GM19099 (cell line): Measurements from ENCODE around the gene VSTM5.

ENCODE experiments used
- POLR2A ChIP-seq: IDR thresholded peaks from 3 replicates; pipeline ENCODE4 v1.6.1; 2011; ENCODE audit warnings: low read depth; ENCODE audit not compliant: insufficient read length; ENCODE audit errors: extremely low read depth

VSTM5 gene, protein sequence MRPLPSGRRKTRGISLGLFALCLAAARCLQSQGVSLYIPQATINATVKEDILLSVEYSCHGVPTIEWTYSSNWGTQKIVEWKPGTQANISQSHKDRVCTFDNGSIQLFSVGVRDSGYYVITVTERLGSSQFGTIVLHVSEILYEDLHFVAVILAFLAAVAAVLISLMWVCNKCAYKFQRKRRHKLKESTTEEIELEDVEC

DNA sequence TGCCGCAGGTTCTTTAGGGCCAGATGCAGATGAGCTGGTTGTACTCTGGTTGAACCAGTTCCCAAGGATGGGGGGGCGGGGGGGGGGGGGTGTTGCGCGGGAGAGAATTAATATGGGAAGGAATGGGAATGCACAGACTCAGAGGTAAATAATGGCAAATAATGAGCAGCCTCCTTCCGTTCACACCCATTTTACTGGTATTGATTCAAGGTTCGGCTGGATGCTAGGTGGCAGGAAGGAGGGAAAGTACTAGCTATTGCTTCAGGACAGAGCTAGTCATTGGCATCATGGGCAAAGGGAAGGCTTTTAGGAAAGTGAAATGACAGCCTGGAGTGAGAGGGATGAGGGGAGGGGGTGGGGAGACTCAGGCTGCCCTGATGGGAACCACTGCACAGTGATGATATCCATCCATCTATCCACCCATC, at the start of gene VSTM5:
Gene VSTM5, minus strand, starts transcription at position 25 of the 425 bp plus-strand sequence. CDS start 116 bp downstream, outside the sequence.
- no peak for TF ChIP-seq POLR2A

DNA sequence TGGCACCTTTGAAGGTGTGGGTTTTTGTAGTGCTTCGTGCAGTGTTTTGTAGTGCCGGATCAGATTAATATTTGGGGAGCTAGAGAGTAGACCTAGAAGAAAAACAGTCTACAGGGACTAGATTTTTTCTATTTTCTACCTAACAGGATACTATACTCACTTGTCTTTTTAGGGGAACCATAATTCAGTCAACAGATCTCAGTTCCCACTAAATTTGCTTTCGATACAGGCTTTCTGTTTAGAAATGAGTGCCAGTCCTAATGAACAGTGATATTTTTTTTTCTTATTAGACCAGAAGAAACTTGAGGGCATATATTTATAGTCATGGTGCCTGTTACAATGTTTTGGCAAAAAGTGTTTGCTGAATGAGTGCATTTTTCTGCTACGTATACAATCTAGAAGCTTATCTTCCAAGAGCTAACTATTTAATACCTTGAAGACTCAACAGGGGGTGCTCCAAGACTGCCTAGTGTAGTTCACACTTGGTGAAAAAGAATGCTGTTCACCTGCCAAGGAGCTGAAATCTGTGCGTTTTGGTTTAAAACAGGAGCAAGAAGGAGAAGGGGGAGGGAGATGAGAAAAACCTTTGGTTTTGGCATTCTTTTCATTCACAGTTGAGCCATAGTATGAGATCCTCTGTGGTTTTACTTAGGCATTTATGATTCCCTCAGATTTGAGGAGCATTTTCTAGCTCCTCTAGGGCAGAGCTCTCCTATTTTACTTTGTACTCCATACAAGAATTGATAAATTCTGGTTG, 44.9 kb upstream of the VSTM5 start:
- TF ChIP-seq POLR2A: no peak

DNA sequence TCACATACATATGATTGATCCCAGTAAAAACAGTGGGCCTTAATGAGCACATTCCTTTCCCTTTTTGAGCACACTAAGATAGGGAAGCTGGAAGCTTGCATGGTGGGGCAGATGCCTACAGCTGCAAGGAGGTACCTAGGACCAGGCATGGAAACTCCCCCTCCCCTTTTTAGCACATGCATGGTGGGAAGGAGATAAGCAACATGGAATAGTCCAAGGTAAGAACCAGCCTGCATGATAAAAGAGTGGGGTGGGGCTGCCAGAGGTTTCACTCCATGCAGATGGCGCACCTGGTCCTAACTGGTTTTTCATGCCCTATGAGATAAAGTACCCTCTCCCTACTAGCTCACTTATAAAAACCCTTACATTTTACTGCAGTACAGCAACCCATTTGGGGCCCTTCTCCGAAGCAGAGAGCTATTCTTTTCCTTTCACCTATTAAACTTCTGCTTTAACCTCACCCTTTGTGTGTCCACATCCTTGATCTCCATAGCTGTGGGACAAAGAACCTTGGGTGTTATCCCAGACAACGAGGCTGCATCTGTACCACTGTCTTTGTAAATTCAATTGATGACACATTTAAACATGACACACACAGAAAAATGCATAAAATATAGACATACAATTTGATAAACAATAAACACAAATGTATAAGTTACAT, 40.1 kb upstream of the VSTM5 start:
- TF ChIP-seq POLR2A: no peak

DNA sequence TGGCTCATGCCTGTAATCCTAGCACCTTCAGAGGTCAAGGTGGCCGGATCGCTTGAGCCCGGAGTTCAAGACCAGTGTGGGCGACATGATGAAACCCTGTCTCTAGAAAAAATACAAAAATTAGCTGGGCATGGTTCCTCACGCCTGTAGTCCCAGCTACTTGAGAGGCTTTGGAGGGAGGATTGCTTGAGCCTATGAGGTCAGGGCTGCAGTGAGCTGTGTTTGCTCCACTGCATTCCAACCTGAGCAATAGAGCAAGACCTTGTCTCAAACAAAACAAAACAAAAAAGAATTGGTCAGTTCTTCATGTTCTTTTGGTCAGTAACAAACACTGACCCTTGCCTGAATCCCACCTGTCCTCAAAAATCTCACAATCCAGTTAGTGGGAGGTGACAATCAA, 36.7 kb upstream of the VSTM5 start:
- no peak for TF ChIP-seq POLR2A

DNA sequence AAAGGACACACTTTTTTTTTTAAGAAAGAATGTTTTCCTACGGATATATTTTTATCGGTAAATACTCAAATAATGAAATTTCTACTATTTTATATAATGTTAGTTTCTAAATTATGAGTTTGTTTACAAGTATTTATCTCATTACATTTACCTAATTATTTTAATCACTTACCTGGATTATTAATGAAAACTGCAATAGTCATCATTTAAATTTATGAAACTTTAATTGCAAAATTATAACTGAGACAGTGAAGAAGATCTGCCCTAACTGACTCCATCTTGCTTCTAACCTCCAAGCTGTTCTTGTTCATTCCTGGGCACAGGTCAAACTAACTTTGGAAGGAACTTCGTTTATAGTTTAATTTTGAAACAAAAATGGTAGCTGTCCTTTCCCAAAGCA, 25.2 kb upstream of the VSTM5 start:
- no peak for TF ChIP-seq POLR2A

DNA sequence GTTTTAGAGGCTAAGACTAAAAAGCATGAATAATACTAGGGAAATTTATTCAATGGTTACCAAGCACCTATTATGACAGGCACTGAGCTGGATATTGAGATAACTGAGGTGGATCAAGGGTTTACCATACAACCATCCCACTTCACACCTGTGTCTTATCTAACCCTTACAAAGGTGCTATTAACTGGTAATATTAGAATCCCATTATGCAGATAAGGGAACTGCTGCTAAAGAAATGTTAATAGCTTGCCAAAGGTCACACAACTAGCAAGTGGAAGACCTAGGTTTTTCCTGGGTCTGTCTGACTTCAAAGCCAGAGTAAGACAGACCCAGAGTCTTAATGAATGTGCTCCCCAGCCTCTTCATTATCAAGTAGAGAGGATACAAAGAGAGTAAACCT, 21.1 kb upstream of the VSTM5 start:
- TF ChIP-seq POLR2A: no peak

DNA sequence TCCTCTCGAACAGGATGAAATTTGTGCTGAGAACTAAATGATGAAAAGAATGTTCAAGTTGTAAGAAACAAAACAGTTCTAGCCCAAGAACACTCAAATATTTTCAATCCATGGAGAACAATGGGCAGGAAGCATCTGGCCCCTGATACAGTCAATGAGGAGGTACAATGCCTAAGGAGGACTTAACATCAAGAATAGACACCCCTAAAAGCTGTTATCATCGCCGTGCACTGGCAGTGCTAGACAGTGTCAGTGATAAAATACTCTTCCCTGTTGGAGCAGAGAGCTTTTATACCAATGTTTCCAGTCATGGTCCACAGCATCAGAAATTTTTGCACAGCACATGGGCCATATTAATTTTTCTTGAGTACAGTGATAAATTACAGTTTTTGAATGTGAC, 20.2 kb upstream of the VSTM5 start:
- no peak for TF ChIP-seq POLR2A

DNA sequence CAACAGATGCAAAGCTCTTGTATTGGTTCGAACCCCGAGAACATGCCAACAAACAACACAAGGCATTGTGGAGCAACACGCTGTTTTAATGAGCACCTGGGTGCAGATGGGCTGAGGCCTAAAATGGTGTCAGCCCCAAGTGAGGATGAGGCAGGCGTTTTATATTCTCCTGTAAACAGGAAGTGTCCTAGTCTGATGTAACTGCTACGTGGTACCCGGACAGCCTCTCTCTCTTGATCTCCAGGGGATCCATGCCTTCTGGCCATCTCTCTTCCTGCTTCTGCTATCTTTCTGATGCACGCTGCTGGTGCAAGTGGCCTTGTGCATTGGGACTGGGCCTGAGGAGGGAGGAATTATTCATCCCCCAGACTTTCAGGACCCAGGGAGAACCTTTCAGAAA, 19.4 kb upstream of the VSTM5 start:
- TF ChIP-seq POLR2A: no peak

DNA sequence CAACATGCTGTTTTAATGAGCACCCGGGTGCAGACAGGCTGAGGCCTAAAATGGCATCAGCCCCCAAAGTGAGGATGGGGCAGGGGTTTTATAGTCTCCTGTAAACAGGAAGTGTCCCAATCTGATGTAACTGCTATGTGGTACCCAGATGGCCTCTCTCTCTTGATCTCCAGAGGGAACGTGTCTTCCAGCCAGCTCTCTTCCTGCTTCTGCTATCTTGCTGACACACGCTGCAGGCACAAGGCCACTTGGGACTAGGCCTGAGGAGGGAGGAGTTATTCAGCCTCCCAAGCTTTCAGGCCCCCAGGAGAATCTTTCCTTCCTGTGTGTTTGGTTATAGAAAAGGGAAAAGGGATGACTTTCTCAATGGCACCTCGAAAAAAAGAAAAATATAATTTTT, 11.4 kb upstream of the VSTM5 start:
- TF ChIP-seq POLR2A: no peak

DNA sequence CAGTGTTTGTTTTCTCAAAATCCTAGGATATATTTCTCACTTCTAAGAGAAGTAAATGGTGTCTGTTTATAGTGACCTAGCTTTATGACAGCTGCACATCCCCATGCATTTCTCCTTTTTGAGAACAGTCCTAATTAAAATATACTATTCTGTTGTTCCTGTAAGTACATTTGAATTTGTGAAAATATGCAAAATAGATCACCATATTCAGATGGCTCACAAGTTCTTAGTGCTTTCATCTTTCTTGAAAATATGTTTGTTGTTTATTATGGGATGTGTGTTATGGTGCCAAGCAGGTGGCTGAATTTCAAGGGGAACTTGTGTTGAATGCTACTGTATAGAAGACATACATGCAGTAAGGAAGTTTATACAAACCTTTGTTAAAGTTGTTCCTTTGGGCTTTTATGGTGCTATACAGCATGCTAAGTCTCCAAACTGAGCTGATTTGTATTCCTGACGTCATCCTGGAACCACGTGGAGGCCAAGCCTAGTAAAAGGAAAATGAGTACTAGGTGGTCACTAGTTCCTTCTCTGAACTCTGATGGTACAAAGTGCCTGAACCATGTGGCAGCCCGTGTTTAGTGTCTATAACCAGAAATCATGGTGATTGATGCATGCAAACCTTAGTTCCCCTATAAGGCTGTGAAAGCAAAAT, 7.8 kb upstream of the VSTM5 start:
- no peak for TF ChIP-seq POLR2A

DNA sequence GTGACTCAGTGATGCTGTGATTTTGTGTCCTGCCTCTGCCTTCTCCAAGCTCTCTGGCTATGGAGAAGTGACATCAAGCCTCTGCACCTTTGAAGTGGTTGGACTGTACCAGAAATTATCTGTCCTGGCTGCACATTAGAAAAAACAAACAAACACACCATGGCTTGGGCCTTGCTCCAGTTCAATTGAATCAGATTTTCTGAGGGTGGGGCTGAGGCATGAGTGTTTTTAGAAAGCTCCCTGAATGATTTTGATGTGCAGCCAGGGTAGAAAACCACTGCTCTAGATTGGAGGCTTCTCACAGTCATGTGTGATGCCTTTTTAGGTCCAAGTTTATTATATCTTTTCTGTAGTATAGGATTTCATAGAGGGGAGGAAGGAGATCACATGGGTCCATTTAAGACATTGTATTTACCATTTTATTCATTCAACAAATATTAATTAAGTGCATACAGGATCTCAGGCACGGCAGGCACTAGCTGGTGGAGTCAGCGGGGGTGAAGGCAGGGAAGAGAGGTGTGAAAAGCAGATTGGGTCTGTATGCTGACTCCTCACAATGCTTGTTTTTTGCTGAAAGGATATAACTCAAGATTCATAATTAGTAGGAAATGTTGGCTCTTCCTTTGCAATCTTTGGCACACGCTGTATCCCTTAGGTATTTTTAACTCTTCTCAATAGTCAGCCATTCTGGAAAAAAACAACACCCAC, 7.1 kb upstream of the VSTM5 start:
- no peak for TF ChIP-seq POLR2A

DNA sequence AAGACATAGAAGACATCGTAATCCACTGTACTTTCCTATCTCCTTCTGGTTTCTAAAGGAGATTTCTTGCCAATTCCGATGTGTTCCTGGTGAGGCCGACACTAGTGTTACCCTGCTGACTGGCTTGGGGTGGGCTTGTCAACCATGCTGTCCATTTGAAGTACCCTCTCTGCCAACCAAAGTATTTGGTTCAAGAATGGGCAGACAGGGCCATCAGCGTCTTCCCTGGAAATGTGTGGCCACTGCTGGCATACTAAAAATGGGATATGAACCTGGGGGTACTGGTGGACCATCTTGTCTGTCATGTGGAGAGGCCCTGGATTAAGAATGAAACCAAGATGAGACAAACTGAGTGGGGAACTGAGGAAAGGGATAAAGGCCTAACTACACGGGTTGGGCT, 1.8 kb upstream of the VSTM5 start:
- TF ChIP-seq POLR2A: no peak

DNA sequence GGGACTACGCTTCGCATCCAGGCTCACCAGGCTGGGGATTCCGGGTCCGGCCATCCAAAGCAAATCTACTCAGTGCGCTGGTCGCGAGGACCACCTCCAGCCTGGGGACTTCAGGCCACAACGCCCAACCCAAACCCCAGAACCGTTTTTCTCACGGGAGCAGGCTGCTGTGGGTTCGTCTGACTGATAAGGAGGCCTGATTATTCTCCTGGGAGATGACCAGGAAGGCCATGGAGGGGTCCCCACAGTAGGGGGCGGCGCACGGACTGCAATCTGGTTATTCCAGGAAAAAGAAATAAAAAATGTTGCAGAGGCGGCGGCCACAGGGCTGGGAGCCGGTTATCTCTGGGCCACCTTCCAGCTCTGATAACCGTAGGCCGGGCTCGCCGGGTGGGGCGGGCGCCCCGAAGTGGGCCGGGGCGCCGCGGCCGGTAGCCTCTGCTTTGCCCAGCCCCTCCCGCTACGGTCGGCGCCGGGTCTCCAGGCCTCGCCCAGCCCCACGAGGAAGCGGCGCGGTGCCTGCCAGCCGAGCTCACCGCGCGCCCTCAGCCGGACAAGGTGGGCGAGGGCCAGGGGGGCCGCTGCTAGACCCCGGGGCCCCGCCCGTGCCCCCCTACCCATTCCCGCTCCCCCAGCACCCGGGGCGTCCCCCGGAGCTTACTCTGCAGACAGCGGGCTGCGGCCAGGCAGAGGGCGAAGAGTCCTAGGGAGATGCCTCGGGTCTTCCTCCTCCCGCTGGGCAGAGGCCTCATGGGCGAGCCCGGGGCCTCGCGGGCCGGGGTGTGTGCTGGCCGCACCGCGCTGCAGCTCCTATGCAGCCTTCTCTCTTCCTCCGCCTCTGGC, 446 bp downstream of the VSTM5 start:
- no peak for TF ChIP-seq POLR2A

DNA sequence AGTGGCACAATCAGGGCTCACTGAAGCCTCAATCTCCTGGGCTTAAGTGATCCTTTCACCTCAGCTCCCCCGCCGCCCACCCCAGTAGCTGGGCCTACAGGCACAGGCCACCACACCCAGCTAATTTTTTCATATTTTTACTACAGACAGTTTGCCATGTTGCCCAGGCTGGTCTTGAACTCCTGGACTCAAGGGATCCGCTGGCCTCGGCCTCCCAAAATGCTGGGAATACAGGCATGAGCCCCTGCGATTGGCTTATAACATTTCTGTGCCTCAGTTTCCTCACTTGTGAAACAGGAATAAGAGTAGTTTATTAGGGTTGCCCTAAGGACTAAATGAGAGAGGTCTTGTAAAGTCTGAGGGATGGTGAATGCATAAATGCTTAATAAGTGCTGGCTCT, 1.2 kb downstream of the VSTM5 start:
- TF ChIP-seq POLR2A: no peak
